Left colon (tissue), 2 donors: ENCODE data around the gene NOL3. TPM values are rescaled to one million over a fixed set of nuclear protein-coding genes. Genes with fewer than 3 reads are reported as not detected.
"Not testable (repeated sequence)": the region's sequence is repeated elsewhere in the genome, so short reads cannot be mapped to it uniquely, and the experiment has no call there.

Experiments
- ATAC-seq: fragments of 200-7000 bp; cut with Tn5 transposase; one replicate; pipeline ENCODE4 v1.9.1; 2020; ENCODE audit warnings: mild to moderate bottlenecking, moderate library complexity
- DNase-seq, 2 donors: peaks; one replicate each; pipeline ENCODE4 v3.0.0-alpha.2; 2020
- intact Hi-C, 2 donors: fragments of 100-400 bp; cut with DNase I in 1 of 2; cut with micrococcal nuclease in 1 of 2; formaldehyde crosslinking; loops; one replicate each; pipeline versions ENCODE4 v1.11.2 to v1.14.0; 2022; cut with DNase I, micrococcal nuclease
- long read RNA-seq: library from polyadenylated mRNA; unstranded; transcript quantifications from one replicate; pipeline ENCODE4 v2.0.0, GENCODE V29; 2021
- total RNA-seq, 2 donors: library from RNA; stranded (reverse); fragmentation: NEBNext Ultra II Directional; extraction: Animal tissue kit (Norgen Biotek cat#: 25700); gene quantifications; one replicate each; pipeline ENCODE4 v1.2.1, GENCODE V29; 2021
- donor health status: DM: no; HTN: no; CAD: no.
- donor health status: DM: yes; HTN: yes; CAD: no.

The NOL3 gene
- total RNA-seq = 10 to 100 TPM; 23.1 to 30.2 TPM
- long read RNA-seq, partial matches to known transcripts = 27 of 37 reads
- long read RNA-seq, other reads (novel, unspliced or antisense) = 6 of 37 reads

DNA sequence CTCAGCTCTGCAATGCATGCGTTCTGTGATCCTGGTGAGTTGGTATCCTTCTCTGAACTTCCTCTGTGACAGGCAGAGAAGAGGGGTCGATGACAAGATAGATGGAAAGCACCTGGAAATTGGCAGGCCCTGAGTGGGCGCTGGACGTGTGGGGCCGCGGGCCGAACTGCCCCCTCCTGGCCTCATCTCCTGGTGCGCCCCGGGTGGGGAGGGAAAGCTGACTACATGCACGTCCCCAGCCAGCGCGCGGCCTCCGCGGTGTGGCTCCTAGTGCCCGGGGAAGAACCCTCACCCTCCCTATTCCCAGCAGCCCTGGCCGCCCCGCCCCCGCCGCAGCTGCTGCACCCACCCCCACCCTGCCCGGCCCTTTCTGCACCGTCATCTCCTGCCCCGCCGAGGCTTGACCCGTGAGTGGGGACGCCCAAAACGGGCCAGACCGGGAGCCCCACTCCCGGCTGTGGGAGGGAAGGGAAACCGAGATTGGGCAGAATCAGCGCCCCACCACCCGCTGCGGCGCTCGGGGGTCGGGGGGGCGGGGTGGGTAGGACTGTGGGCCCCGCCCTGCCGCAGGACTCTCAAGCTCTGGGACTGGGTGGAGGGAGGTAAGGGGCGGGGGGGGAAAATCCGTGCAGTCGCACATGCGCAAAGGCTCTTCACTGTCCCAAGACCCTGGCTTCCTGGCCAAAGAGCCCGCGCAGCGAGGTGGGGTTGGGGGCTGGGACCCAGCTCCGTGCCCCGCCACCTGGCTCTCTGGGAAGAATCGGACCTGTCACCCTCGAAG, at the start of gene NOL3:
NOL3 (plus strand) TSS at position 371 of the 781 bp plus-strand sequence.
- intact Hi-C loops = no loop called here
- peak; percentile 88 to 90 for DNase-seq
- peak; percentile 50 for ATAC-seq

DNA sequence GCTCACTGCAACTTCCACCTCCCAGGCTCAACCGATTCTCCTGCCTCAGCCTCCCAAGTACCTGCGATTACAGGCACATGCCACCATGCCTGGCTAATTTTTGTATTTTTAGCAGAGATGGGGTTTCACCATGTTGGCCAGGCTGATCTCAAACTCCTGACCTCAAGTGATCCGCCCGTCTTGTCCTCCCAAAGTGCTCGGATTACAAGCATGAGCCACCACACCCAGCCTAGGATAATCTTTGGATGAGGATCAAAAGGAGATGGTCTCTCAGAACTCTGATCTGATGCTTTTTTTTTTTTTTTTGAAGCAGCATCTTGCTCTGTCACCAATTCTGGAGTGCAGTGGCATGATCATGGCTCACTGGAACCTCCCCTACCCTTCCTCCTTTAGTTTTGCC, 47.5 kb upstream of the NOL3 start:
- intact Hi-C loops, DNase-seq, ATAC-seq: not testable (repeated sequence)

DNA sequence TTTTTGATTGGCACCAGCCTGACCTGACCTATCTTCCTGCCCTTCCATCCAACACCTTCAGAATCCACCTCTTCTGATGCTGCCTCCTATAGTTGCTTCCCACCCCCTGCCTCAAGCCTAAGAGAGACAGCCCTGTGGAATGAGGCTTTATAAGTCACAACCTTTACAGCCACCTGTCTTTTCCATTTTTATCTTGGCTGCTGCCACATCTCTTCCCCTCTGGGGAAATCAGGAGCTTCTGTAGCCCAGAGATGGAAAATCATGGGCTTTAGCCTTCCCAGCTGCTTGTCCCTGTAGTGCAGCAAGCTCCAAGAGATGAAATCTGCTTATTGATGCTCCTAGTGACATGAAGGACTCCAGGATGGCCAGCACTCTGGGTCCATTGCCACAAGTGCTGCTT, 41.9 kb upstream of the NOL3 start:
- intact Hi-C loops = no loop called here
- ATAC-seq = no peak
- no peak for DNase-seq

DNA sequence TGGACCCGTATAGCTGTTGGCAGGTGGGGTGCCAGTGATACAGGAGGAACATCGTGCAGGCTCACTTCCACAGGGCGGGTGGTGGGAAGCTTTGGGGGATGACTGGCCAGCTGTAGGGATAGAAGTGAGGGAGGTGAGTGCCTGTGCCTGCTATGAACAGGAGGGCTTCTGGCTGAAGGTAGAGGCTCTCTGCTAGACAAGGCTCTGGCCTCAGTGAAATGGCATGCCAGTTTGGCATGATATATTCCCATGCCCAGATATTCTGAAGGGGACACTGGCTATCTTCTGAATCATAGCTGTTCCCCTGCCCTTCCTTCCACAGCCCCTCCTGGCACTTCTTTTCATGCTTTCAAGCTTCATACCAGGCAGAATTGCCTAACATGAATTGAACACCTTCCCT, 41.5 kb upstream of the NOL3 start:
- ATAC-seq = no peak
- intact Hi-C loops = no loop called here
- no peak for DNase-seq

DNA sequence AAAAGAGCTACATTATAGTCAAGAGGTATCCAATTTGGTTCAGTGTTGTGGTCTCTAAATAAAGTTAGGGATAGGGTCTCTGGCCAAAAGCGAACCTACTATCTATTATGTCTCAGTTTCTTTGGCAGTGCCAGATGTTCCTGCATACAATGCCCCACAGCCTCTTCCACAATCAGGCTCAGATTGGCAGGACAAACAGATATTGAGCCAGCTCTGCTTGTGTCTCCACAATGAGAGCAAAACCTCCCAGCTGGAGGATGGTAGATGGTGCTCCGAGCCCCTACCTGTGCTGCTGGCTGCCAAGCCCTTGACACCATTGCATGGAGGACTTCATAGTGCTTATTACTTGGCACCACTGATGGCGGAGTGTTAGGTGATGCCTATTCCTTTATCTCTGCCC, 40.9 kb upstream of the NOL3 start:
- ATAC-seq (no peak), DNase-seq (no peak)
- intact Hi-C loops = no loop called here

DNA sequence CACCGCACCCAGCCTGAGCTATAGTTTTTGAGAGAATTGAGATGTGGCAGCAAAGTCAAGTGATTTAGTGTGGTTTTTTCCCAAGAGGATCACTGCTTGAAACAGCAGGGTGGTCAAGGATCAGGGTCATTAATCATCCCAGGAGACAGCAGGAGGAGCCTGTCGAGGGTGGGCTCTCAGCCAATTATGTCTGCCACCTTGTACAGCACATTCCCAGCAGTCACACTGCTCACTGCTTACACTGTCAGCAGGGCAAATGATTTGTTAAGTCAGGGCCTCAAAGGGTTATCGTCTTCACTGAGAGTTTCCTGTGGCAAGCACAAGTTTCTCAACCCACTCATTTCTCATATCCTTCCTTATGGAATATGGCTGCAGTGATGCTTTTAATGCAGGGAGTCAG, 32.7 kb upstream of the NOL3 start:
- ATAC-seq (no peak), DNase-seq (no peak)
- intact Hi-C loops = no loop called here

DNA sequence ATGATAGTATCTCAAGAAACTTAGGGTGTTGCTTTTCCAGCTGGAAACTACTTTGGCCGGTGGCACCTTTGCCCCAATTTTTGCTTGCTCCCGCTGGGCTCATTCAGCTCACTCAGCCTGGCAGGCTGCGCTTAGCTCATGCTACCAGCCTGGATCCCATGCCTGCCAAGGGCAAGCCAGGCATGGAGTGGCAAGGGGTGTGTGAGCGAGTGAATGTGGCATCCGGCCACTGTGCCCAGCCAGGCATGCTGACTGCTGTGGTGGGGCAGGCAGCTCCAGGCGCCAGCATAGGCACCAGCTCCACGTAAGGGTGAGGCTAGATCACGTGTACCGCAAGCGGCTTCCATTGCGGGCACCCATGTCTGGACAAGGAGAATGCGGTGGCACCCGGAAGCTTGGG, 28.9 kb upstream of the NOL3 start:
- no peak for ATAC-seq
- intact Hi-C loops = no loop called here

DNA sequence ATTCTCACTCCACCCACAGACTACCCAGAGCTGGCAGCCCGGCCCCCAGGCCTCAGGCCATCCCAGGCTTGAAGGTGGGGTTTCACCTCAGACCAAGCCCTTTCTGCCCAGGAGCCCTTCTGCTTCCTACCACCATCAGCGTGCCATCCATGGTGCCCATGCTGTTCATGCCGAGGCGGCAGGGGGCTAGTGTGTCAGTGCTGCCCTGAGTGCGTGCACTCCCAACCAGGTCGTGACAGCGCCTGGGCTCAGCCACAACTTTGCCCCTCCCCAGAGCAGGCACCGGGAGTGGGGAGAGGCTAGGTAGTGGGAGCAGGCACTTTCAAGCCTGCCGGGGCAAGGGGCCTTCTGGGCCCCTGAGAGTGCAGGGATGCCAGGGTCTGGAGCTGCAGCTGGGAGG, 28.0 kb upstream of the NOL3 start:
- intact Hi-C loops = no loop called here
- DNase-seq = no peak
- peak; percentile 40 for ATAC-seq

More for the DNA sequence above, 28.9 kb upstream of the NOL3 start:
- no peak for DNase-seq

DNA sequence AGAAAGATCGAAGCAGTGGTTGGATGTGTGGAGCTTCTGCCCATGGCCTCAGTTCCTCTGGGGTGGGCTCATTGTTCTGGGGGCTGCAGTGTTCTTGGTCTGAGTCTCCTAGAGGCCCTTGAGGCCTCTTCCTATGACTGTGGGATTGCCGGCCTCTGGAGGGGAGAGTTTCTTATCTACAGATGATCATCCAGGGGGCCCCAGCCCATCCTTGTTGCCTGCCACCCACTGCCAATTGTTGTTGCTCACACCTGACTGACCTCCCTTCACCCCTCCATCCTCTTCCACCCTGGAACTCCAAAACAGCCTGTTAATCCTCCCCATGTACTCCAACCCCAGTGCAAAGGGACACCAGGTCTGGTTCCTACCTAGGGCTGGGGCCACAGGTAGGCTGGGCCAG, 25.4 kb upstream of the NOL3 start:
- no peak for ATAC-seq
- intact Hi-C loops = no loop called here
- DNase-seq = no peak

DNA sequence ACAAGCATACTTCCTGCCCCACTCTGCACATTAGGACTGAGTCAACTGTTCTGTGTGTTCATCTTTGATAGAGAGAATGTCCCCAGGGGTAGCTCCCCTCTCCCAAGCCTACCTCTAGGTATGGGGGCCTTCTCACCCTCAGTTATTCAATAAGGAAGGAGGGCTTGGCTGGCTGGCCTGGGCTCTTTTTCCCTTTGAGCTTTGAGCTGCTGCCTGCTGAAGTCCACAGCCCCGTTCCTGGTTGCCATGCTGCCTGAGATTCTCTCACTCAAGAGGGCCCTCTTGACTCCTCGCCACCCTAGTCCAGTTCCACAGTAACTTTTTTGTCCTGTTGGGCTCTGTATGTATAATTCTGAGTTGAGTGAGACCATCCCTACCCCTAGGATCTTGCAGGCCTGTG, 24.6 kb upstream of the NOL3 start:
- ATAC-seq = no peak
- intact Hi-C loops = no loop called here
- no peak for DNase-seq

DNA sequence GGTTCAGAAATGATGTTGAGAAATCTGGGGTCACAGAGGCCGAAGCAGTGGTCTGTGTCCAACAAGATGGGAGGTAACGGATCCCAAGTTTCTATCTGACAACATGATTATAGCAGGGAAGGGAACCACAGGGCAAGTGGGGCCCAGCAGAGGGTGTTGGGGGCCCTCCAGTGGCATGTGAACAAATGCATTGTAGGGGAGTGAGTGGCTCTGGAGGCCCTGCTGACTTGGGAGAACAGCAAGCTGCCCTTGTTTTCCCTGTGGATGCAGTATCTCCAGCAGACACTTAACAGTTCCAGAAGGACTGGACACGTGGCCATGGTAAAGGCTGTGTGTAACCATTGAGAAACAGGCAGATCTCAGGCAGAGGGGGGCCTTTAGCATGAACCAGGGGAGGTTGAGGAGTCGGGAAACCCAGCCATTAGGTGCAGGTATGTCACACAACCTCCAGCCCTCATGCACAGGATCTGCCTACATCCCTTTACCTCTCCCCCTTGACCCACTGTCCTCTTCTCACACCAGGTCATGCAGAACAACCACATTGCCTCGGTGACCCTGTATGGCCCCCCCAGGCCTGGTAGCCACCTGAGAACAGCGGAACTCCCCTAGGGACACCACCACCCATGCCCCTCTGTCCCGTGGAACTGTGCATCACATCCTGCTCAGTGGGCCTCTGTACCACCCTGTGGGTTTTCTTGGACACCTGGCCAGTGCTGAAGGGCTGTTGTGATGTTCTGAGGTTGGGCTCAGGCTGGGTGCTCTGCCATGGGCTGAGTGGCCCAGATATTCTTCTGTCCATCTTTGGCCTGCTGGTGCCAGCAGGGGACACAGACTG, 23.6 kb upstream of the NOL3 start:
- ATAC-seq (no peak), DNase-seq (no peak)
- intact Hi-C loops = no loop called here

DNA sequence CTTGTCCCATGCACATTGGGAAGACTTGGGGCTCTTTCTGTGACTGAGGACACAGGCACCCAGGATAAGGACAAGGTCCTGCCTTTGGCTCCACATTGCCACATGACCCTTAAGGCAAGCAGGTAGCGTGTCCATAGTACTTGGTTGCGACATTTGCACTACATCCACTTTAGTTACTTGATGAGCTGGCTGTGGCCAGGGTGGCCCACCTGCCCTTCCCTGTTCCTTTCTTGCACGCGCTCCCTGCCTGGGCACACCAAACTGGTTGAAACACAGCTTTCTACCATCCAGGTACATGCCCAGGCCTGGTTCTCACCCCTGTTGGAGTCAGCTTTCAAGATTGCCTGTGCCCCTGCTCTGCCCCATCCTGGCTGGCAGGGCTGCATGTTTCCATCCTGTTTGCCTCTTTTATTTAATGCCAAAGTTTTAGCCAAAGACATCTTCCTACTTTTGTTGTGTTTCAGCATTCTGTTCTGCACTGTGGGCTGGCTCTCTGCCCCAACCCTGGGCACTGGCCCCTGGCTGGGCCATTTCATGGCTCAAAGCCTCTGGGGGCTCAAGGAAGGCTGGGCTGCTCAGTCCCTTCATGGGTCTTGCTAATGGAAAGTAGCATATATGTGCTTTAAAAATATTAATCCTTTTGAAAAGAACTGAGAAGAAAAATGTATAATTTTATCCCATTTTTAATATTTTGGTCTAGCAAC, 22.7 kb upstream of the NOL3 start:
- DNase-seq (no peak), ATAC-seq (no peak)
- intact Hi-C loops = no loop called here

DNA sequence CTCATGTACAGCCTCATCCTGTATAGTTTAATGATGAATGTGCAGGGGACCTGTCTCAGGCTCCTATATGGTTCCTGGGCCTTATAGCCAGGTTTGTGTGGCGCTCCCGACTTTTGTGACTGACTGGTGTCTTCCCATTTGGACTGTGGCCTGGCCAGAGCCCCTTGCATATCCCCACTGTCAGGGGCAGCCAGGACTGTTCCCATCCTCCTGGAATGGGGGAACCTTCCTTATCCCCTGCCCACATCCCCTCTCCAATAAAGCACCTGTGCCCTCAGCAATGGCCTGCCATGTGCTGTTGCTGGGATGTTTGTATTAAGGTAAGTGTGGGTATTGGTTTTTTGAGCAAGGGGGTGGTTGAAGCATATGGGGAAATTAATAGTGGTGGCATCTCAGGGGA, 22.1 kb upstream of the NOL3 start:
- intact Hi-C loops = no loop called here
- DNase-seq = no peak

DNA sequence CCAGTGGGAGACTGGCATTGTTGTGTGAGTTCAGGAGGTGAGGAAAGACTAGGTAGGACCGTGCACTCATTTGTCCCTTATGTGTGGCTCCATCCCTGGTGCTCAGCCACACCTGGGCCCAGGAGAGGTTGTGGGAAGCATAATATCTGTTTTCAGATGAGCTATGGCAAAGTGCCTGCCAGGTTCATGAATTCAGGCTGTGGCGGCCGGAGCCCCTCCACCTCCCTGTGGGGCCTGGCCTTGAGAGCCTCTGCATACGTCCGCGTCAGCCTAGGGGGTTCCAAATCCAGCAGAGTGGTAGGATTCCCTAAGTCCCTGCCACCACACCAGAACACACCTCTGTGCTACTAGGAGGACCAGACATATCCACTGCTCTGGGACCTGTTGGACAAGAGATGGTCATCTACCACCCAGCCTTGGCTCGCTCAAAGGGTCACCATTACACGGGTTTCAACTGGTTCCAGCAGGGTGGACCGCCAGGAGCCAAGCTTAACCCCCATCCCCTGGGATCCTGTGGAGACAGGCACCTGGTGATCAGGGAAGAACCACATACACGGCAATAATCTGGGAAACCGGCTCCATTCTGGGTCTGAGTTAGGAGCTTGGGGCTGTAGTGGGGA, 21.6 kb upstream of the NOL3 start:
- no peak for ATAC-seq
- intact Hi-C loops = no loop called here
- DNase-seq = no peak

More for the DNA sequence above, 22.1 kb upstream of the NOL3 start:
- no peak for ATAC-seq

DNA sequence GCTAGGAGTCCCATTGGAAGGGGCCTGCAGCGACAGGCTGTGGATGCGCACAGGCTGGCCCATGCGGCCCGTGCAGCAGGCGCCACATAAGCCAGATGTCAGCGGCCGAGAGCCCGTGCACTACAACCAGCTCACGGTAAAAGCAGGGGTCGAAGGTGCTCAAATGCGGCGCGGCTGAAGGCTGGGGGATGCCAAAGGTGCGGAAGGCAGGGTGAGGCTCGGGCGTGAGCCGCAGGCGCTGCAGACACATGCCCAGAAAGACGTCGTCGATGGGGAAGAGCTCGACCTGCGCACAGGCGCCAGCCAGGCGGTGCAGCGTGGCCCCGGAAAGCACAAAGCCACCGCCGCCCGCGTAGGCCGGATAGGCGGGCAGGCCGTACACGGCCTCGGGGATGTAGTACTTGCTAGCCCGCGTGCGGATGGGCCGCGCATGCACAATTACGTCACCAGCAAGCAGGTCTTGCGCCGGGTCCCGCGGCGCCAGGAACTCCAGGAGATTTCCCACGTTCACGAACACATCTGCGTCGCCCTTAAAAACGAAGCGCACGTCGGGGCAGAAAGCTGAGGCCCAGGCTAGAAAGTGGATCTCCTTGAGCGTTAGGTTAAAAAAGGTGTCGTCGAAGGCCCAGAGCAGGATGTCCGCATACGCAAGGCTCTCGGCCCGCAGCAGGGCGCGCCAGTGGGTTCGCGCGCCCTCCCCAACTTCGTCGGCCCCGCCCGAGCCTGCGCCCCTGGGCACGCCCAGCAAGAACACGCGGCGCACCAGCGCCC, 20.9 kb upstream of the NOL3 start:
- intact Hi-C loops = loop anchor here in 1 of 2 donors (10.0 kb wide), 1 partner anchor 175 kb away; no protein-coding TSS in a partner anchor
- ATAC-seq = no peak
- DNase-seq = no peak

DNA sequence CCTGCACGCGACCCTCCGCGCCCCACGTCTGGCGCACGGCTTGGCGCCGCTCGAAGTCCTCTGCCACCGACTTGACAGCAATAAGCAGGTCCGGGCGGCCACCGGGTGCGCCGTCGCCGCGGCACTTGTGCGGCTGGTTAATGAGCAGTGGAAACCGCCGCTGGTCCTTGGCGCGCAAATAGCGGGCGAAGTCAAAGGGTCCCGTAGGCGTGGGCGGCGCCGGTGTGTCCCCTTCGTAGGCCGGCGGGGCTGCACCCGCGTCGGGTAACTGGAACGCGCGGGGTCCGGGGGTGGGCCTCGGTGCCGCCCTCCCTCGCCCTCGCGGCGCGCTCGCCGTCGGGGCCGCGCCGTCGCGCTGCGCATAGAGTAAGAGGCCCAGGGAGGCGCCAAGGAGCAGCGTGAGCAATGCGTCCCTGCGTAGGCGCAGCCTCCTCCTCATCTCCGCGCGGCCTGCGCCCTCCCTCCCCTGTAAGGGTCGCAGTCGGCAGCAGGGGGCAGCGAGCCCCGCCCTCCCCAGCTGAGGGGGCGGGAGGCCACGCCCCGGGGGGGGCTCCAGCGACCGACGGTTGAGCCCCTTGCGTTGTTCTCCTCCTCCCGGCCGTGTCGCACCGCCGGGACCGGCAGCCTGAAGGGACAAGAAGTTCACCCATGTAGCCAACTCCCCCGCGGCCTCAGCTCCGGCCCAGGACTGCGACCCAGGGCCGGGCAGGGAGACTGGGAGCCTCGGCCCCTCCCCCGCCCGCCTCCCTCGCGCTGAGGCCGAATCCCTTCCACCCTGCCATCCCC, 20.1 kb upstream of the NOL3 start:
- peak in 1 of 2 donors; percentile 49 for DNase-seq
- peak; percentile 53 for ATAC-seq
- intact Hi-C loops = loop anchor here in 1 of 2 donors (10.0 kb wide), 1 partner anchor 175 kb away; no protein-coding TSS in a partner anchor

DNA sequence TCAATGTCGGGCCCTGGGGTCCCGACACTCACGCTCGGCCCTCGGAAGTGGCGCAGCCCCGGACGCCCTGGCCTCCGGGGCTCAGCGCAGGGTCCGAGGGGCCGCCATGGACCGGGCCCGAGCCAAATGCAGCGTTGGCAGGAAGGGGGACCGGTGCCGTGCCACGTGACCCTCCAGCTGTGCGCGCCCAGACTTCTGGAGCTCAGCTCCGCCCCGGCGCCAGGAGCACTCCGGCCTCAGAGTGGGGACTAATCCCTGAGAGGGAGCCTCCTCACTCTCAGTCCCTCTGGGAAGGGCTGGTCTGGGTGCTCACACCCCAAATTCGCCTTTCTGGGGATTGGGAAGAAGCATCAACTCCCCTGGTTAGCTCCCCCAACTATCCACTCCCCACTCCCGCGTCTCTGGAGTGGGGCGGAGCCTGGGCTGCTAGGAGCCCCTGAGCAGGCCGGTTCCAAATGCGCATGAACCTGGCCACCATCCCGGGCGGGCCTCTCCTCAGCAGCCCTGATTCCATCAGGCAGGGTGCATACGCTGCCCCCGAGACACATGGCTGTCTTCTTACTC, 19.4 kb upstream of the NOL3 start, which contains the start of gene B3GNT9:
B3GNT9 (minus strand) TSS at position 166 of the 564 bp plus-strand sequence. CDS start 513 bp downstream, outside the sequence.
- peak; percentile 50 for ATAC-seq
- intact Hi-C loops = loop anchor here in 1 of 2 donors (10.0 kb wide), 1 partner anchor 176 kb away; no protein-coding TSS in a partner anchor
- DNase-seq = peak; percentile 75 to 81
